ENCODE data around the gene AARS1. TPM values are rescaled to one million over a fixed set of nuclear protein-coding genes. Genes with fewer than 3 reads are reported as not detected.

AARS1 gene
- total and polyA plus RNA-seq, 10 of the 15 experiments (the other 5 are each of a cell fraction or from before 2014, with no cell fraction given): 21.5 to 143 (median 96.9) TPM

GRCh38 chr16:70337814-70338213 is 48.5 kb upstream of the AARS1 start:
- peaks cover 3 to 9% of the 10 kb centered on the region in 2 experiments for H3K36me3 ChIP-seq (ENCODE audit: control insufficient read depth in 2 of 2, insufficient read depth in 2 of 2, low read length in 1 of 2)
- no peaks in the 10 kb centered on the region for H3K79me2 ChIP-seq (ENCODE audit: control insufficient read depth, insufficient read depth, low read length)
- no peak overlapping the region for H2AFZ ChIP-seq (ENCODE audit: control insufficient read depth, low read depth, low read length)
- no peak overlapping the region for H3K4me2 ChIP-seq (ENCODE audit: control insufficient read depth, insufficient read depth)
- H3K9ac ChIP-seq (ENCODE audit: control insufficient read depth, insufficient read depth, low read length): no peak overlapping the region
- 97% methylated on average over 5 of the region's 5 CpGs for WGBS (ENCODE audit: insufficient coverage, insufficient replicate concordance, low lambda C conversion rate, missing lambda C conversion rate)
- ChIA-PET SMC1A (ENCODE audit: uncharacterized antibody, unreplicated experiment) (no interaction called here), POLR2A (no interaction called here), CTCF (interaction anchor here (1.7 kb wide), 1 partner anchor 13 kb away, joined by 5 read pairs; no protein-coding TSS in a partner anchor), RAD21 (ENCODE audit: unreplicated experiment) (no interaction called here)
- no peaks in the 10 kb centered on the region for H3K4me1 ChIP-seq (ENCODE audit: control insufficient read depth, insufficient read depth, low read length)
- FAIRE-seq: no peak
- H3K9me3 ChIP-seq (replicated peaks; ENCODE audit: control insufficient read depth, insufficient read depth, low read length): no peaks in the 10 kb centered on the region
- intact Hi-C loops (cut with micrococcal nuclease; ENCODE audit: unreplicated experiment) (no loop called here), in situ Hi-C loops (cut with MboI) (no loop called here)
- H3K4me3 ChIP-seq: no peak overlapping the region
- no peak for DNase-seq (ENCODE audit: low read depth, low spot score)
- no peaks in the 10 kb centered on the region for H4K20me1 ChIP-seq (ENCODE audit: control insufficient read depth, insufficient read depth)
- H3K27me3 ChIP-seq (replicated peaks in 1 of 2; ENCODE audit: control insufficient read depth in 2 of 2, insufficient read depth in 2 of 2, low read length in 1 of 2): no peaks in the 10 kb centered on the region
- BruUV-seq (replicated peaks): no TSS peak
- no peak overlapping the region for H3K27ac ChIP-seq (ENCODE audit: control insufficient read depth, insufficient read depth)
- ATAC-seq: no peak
- no peak for TF ChIP-seq TARDBP (IDR thresholded peaks at IDR 0.05; ENCODE audit: borderline replicate concordance)
- TF ChIP-seq, protein P1, sequence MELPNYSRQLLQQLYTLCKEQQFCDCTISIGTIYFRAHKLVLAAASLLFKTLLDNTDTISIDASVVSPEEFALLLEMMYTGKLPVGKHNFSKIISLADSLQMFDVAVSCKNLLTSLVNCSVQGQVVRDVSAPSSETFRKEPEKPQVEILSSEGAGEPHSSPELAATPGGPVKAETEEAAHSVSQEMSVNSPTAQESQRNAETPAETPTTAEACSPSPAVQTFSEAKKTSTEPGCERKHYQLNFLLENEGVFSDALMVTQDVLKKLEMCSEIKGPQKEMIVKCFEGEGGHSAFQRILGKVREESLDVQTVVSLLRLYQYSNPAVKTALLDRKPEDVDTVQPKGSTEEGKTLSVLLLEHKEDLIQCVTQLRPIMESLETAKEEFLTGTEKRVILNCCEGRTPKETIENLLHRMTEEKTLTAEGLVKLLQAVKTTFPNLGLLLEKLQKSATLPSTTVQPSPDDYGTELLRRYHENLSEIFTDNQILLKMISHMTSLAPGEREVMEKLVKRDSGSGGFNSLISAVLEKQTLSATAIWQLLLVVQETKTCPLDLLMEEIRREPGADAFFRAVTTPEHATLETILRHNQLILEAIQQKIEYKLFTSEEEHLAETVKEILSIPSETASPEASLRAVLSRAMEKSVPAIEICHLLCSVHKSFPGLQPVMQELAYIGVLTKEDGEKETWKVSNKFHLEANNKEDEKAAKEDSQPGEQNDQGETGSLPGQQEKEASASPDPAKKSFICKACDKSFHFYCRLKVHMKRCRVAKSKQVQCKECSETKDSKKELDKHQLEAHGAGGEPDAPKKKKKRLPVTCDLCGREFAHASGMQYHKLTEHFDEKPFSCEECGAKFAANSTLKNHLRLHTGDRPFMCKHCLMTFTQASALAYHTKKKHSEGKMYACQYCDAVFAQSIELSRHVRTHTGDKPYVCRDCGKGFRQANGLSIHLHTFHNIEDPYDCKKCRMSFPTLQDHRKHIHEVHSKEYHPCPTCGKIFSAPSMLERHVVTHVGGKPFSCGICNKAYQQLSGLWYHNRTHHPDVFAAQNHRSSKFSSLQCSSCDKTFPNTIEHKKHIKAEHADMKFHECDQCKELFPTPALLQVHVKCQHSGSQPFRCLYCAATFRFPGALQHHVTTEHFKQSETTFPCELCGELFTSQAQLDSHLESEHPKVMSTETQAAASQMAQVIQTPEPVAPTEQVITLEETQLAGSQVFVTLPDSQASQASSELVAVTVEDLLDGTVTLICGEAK (IDR thresholded peaks at IDR 0.05; ENCODE audit: borderline replicate concordance): no peak
- TF ChIP-seq MXI1 (IDR thresholded peaks at IDR 0.05; ENCODE audit: low read depth, low read length): no peak
- TF ChIP-seq MEF2A (IDR thresholded peaks at IDR 0.05; ENCODE audit: insufficient read depth, low read depth, low read length): no peak
- TF ChIP-seq RBBP5 (conservative IDR thresholded peaks at IDR 0.05): no peak
- TF ChIP-seq GATAD2B (conservative IDR thresholded peaks at IDR 0.05; ENCODE audit: low read depth): no peak
- TF ChIP-seq PKNOX1 (IDR thresholded peaks at IDR 0.05): no peak
- no peak for TF ChIP-seq SREBF1 (IDR thresholded peaks at IDR 0.05; ENCODE audit: low read length)
- TF ChIP-seq SUZ12 (IDR thresholded peaks at IDR 0.05; ENCODE audit: unreplicated experiment): no peak
- no peak for TF ChIP-seq RAD21 (IDR thresholded peaks at IDR 0.05; ENCODE audit: insufficient read depth, low read depth, low read length)
- no peak for TF ChIP-seq PBX3 (IDR thresholded peaks at IDR 0.05; ENCODE audit: insufficient replicate concordance, low read depth, low read length)
- TF ChIP-seq ZNF217 (IDR thresholded peaks at IDR 0.05): no peak
- TF ChIP-seq CHD2 (IDR thresholded peaks at IDR 0.05; ENCODE audit: borderline replicate concordance, low read depth, low read length): no peak
- no peak for TF ChIP-seq SPI1 (IDR thresholded peaks at IDR 0.05; ENCODE audit: borderline replicate concordance, insufficient read depth, low read depth, low read length)
- no peak for TF ChIP-seq BCL11A (IDR thresholded peaks at IDR 0.05; ENCODE audit: low read depth, low read length)
- no peak for TF ChIP-seq REST (IDR thresholded peaks at IDR 0.05; ENCODE audit: low read depth, low read length)
